NCI-H187 treated with DMSO at 0.1 percent for 48 hours (cell line): ENCODE measurements around the gene HDX.
"Not testable (repeated sequence)": the region's sequence is repeated elsewhere in the genome, so short reads cannot be mapped to it uniquely, and the experiment has no call there.

Source experiments
- DNase-seq: peaks from one replicate; lab custom pipeline; 2025; lab: John Stamatoyannopoulos, UW

Gene HDX

DNA sequence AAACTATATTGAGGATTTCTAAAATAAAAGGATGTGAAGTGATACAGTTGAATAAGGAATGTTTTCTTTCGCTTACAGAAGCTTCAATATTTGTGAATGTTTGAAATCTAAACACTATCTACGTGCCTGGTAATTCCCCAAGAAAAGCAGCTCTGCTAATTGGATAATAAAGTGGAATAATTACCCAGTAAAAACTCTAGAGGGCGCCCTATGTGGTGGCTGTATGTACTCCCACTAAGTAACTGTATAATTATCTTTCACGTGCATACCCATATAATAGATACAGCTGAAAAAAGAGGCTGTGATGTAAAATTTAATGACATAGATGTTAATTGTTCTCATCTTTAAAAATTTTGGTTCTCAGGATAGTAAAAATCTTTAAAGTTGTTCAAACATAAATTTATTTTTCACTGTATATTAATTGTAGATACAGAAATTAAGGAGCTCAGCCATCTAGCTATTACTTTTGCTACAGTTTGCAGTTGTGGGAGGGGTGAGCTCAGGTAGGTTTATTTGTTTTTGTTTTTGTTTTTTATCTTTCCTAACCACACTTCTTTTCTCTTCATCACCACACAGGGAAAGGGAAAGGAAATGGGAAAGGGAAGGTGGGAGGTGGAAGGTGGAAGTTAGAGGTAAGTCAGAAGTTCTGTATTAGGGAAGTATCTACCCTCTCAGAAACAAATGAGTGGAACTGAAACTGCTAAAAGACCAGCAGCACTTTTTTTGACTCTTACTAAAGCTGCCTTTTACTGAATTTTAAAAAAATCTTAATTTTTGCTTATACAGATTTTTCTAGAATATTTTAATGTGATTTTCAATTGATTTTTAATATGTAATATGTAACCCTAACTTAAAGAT, 162.5 kb downstream of the HDX start:
- no peak for DNase-seq

DNA sequence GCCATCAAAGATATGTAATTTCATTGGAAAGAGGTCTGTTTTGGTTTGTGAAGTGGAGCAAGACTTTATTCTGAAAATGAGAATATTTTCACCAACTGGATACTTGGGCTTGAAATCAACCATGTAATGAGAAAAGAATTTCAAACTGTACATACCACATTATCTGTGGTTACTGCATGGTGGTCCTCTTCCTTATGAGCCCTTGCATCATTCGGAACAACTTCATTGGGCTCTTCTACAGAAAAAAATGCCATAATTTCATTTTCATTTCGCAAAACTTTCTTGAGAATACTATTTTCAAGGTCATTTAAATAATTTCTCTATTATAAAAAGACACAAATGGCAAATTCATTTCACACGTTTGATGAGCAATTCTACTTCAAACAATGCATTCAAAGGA, 165.6 kb downstream of the HDX start:
- no peak for DNase-seq

DNA sequence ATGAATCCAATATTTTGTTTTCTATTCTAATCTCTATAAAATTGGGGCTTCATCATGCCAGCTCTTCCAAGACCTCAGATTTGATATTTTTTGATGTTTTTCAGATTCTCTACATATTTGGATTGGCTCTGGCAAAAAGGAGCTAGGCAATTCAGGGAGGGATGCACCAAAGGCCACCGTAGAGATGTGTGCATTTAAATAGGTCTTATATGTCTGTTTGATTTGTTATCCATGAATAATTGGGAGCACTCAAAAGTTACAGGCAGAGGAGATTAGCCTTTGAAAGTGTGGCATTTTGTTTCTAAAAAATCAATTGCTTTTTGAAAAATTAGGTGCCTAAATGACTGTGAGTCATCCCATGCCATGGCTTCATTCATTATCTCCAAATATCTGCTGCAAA, 167.1 kb downstream of the HDX start:
- DNase-seq, result no peak

DNA sequence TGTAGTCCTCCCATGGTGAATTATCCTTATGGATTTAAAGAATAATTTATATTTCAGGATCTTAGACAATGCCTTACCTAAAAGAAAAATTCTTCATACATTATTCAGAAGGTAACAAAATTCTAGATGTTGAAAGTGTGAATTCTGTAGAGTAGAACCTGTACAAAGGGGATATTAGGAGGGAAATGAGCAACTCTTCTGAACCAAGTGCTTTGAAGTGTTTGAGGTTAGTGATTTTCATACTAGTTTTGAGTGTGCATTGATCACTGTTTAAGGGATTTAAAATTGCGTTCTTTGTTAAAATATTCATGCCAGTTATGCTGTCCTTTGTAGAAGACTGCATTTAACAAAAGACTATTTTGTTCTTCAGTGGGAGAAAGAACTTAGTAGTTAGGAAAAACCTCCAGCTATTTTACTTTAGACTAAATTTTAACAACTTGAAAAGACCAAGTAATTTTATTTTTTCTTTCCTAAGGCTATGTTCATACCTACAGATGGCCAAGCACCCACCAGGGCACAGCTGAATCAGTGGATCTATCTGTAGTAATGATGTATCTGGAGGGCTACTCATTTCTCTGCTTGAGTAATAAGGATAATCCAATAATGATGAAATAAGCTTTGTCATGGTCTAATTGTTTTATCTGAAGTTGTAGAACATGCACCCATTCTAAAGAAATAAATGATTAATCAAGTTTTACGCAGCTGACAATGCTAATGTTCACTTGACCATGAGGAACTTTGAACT, 180.0 kb downstream of the HDX start:
- no peak for DNase-seq

DNA sequence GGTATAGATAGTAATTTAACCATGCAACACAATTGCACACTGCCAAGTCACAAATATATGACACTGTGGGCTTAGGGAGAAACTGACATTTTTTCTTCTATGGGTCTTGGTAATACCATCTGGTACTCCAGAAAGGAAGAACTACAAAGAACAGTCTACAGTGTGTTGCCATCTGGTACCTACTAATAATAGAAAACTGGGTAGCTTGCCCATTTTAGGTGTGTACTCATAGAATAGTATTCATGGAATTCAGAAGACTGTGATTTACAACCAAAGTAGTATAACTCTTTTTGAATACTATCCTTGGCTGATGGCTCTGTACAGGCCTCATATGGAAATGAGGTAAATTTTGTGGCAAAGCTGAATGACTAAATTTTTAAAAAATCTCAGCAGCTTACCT, 181.6 kb downstream of the HDX start:
- DNase-seq, result no peak

DNA sequence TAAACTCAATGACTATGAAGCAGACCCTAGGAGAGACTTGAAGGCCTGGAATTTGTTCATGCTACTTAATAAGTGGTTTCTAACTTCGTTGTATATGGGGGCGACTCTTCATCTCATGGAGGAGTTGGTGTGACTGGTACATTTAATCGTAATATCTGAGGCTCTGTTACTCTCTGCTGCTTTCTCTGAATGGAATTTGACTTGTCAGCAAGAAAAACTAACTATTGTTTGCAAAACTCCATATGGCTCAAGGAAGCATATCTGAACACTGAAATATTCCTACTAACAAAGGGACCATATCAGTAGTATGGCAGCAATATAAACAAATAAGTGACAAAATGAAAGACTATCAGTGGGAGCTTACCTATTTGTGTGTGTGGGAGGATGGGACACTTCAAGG, 182.2 kb downstream of the HDX start:
- DNase-seq, result no peak

DNA sequence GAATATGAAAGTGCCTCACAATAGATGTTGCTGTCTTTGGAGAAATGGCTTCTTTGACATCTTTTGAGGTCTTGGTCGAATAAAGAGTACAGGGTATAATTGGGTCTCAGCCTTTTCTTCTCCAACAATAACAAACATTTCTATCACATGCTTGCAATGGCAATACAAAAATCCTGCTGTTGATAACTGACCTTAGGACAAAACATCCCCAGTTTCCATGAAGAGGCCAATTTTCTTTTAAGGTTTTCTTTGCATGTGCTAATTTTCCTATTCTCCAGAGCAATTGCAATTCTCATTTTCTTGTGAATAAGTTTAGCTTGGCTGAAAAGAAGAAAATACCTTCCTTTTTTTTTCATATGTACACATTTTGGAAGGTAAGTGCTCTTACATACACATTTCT, 183.6 kb downstream of the HDX start:
- no peak for DNase-seq

DNA sequence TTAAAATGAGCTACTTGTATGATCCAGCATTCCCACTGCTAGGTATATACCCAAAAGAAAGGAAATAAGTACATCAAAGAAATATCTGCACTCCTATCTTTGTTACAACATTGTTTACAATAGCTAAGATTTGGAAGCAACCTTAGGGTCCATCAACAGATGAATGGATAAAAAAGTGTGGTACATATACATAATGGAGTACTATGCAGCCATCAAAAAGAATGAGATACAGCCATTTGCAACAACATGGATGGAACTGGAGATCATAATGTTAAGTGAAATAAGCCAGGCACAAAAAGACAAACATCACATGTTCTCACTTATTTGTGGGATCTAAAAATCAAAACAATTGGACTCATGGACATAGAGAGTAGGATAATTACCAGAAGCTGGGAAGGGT, 186.3 kb downstream of the HDX start:
- DNase-seq, result not testable (repeated sequence)
